Neural progenitor cell (in vitro differentiated cells): ENCODE data around the gene KIRREL3. TPM values are rescaled to one million over a fixed set of nuclear protein-coding genes. Genes with fewer than 3 reads are reported as not detected.

ENCODE experiments used
- DNase-seq: peaks from one replicate; pipeline ENCODE4 v3.0.0-alpha.2; 2016; ENCODE audit warnings: low spot score
- H2AFZ ChIP-seq: fragments of 200-600 bp; sonication (generic); replicated peaks from 2 replicates; pipeline ENCODE4 v1.6.1; 2016; ENCODE audit warnings: antibody characterized with exemption
- H3F3A ChIP-seq: fragments of 200-600 bp; sonication (generic); 2 replicates; pipeline ENCODE4 v1.6.1; 2016; ENCODE audit warnings: antibody characterized with exemption, low read depth
- H3K27ac ChIP-seq: fragments of 200-600 bp; sonication (generic); 2 replicates; pipeline ENCODE4 v1.5.1; 2016; ENCODE audit warnings: mild to moderate bottlenecking
- H3K27me3 ChIP-seq: fragments of 200-600 bp; sonication (generic); 2 replicates; pipeline ENCODE4 v1.6.1; 2016; ENCODE audit warnings: mild to moderate bottlenecking, moderate library complexity
- H3K36me3 ChIP-seq: fragments of 200-600 bp; sonication (generic); 2 replicates; pipeline ENCODE4 v1.5.1; 2016
- H3K4me1 ChIP-seq: fragments of 200-600 bp; sonication (generic); 2 replicates; pipeline ENCODE4 v1.6.1; 2016; ENCODE audit warnings: mixed run types
- H3K4me2 ChIP-seq: fragments of 200-600 bp; sonication (generic); 2 replicates; pipeline ENCODE4 v1.6.1; 2016
- H3K4me3 ChIP-seq: fragments of 200-600 bp; sonication (generic); 2 replicates; pipeline ENCODE4 v1.5.1; 2016
- H3K79me2 ChIP-seq: fragments of 200-600 bp; sonication (generic); 2 replicates; pipeline ENCODE4 v1.6.1; 2016; ENCODE audit warnings: low read depth
- H3K9ac ChIP-seq: fragments of 200-600 bp; sonication (generic); 2 replicates; pipeline ENCODE4 v1.6.1; 2016
- H3K9me3 ChIP-seq: fragments of 200-600 bp; sonication (generic); 2 replicates; pipeline ENCODE4 v1.5.1; 2016; ENCODE audit warnings: low read depth
- H4K20me1 ChIP-seq: fragments of 200-600 bp; sonication (generic); 2 replicates; pipeline ENCODE4 v1.6.1; 2016; ENCODE audit warnings: low read depth
- H3K27ac Mint-ChIP-seq: 3 replicates; pipeline ENCODE4 v1.8.0; 2021; ENCODE audit warnings: mixed read lengths
- H3K27me3 Mint-ChIP-seq: 2 replicates; pipeline ENCODE4 v1.8.0; 2022; ENCODE audit warnings: low read depth, mild to moderate bottlenecking, inconsistent platforms, moderate library complexity, mixed read lengths; ENCODE audit not compliant: insufficient read depth
- H3K36me3 Mint-ChIP-seq: 3 replicates; pipeline ENCODE4 v1.8.0; 2021; ENCODE audit warnings: mixed read lengths
- H3K4me1 Mint-ChIP-seq: 3 replicates; pipeline ENCODE4 v1.8.0; 2021; ENCODE audit warnings: mixed read lengths
- H3K4me3 Mint-ChIP-seq: 3 replicates; pipeline ENCODE4 v1.8.0; 2021; ENCODE audit warnings: mild to moderate bottlenecking, moderate library complexity, mixed read lengths
- H3K9me3 Mint-ChIP-seq: 3 replicates; pipeline ENCODE4 v1.8.0; 2020; ENCODE audit warnings: mixed read lengths
- CTCF ChIP-seq: fragments of 200-600 bp; sonication (generic); IDR thresholded peaks from 2 replicates; pipeline ENCODE4 v1.5.1; 2017; ENCODE audit warnings: antibody characterized with exemption, mild to moderate bottlenecking
- EZH2 ChIP-seq: fragments of 200-600 bp; sonication (generic); IDR thresholded peaks from 2 replicates; pipeline ENCODE4 v1.6.1; 2017; ENCODE audit warnings: antibody characterized with exemption, mild to moderate bottlenecking, moderate library complexity
- EZH2phosphoT487 ChIP-seq: fragments of 200-600 bp; sonication (generic); IDR thresholded peaks from 2 replicates; pipeline ENCODE4 v1.6.1; 2017; ENCODE audit warnings: antibody characterized with exemption
- total RNA-seq: library from RNA; depleted of rRNA; stranded (reverse); fragments of >200 nt; gene quantifications from 2 replicates; pipeline ENCODE4 v1.2.3, GENCODE V29; 2015; ENCODE audit warnings: low replicate concordance

KIRREL3 gene
- total RNA-seq, 1 donor from 2014 or later, result 1.1 TPM

- Histone ChIP-seq H3K4me3 (no peak overlapping the region), H4K20me1 (no peaks in the 10 kb centered on the region), H2AFZ (no peak overlapping the region), H3K4me1 (peaks cover 4% of the 10 kb centered on the region), H3K27me3 (peaks cover 9% of the 10 kb centered on the region), H3K27ac (no peak overlapping the region), H3F3A (peaks cover 7% of the 10 kb centered on the region), H3K4me2 (no peak overlapping the region), H3K36me3 (no peaks in the 10 kb centered on the region), H3K9me3 (no peaks in the 10 kb centered on the region), H3K9ac (no peak overlapping the region), H3K79me2 (no peaks in the 10 kb centered on the region)
- no peaks in the 10 kb centered on the region for H3K9me3 Mint-ChIP-seq
- H3K27me3 Mint-ChIP-seq, result peaks cover 2% of the 10 kb centered on the region
- no peak overlapping the region for H3K4me3 Mint-ChIP-seq
- peaks cover 10% of the 10 kb centered on the region for H3K4me1 Mint-ChIP-seq
- H3K27ac Mint-ChIP-seq, result no peak overlapping the region
- peaks cover 7% of the 10 kb centered on the region for H3K36me3 Mint-ChIP-seq
- no peak for TF ChIP-seq EZH2
- TF ChIP-seq CTCF, result no peak
- TF ChIP-seq EZH2phosphoT487, result no peak
- no peak for DNase-seq
These were observed 586.0 kb downstream of the KIRREL3 start for GRCh38 chr11:126414615-126415014.

GRCh38 chr11:126413843-126414405 lies 586.6 kb downstream of the KIRREL3 start:
- no peak overlapping the region for H3K27ac Mint-ChIP-seq
- Histone ChIP-seq H3K36me3 (no peaks in the 10 kb centered on the region), H3K9me3 (no peaks in the 10 kb centered on the region), H4K20me1 (no peaks in the 10 kb centered on the region), H3K4me3 (no peak overlapping the region), H3K4me2 (no peak overlapping the region), H2AFZ (no peak overlapping the region), H3K9ac (no peak overlapping the region), H3F3A (peaks cover 7% of the 10 kb centered on the region), H3K27ac (no peak overlapping the region), H3K4me1 (peaks cover 4% of the 10 kb centered on the region), H3K27me3 (peaks cover 9% of the 10 kb centered on the region), H3K79me2 (no peaks in the 10 kb centered on the region)
- no peak for TF ChIP-seq EZH2
- TF ChIP-seq EZH2phosphoT487, result no peak
- TF ChIP-seq CTCF, result no peak
- no peak overlapping the region for H3K4me3 Mint-ChIP-seq
- peaks cover 9% of the 10 kb centered on the region for H3K36me3 Mint-ChIP-seq
- DNase-seq, result no peak
- H3K27me3 Mint-ChIP-seq, result peaks cover 2% of the 10 kb centered on the region
- H3K4me1 Mint-ChIP-seq, result peaks cover 10% of the 10 kb centered on the region
- H3K9me3 Mint-ChIP-seq, result no peaks in the 10 kb centered on the region

GRCh38 chr11:126413426-126413825 lies 587.1 kb downstream of the KIRREL3 start:
- peaks cover 9% of the 10 kb centered on the region for H3K36me3 Mint-ChIP-seq
- no peaks in the 10 kb centered on the region for H3K9me3 Mint-ChIP-seq
- H3K36me3 ChIP-seq, result no peaks in the 10 kb centered on the region
- H3K79me2 ChIP-seq, result no peaks in the 10 kb centered on the region
- H3K27ac Mint-ChIP-seq, result no peak overlapping the region
- no peak overlapping the region for H3K4me3 Mint-ChIP-seq
- no peak for DNase-seq
- no peaks in the 10 kb centered on the region for H3K27me3 Mint-ChIP-seq
- H3K4me1 Mint-ChIP-seq, result peaks cover 10% of the 10 kb centered on the region
- peaks cover 9% of the 10 kb centered on the region for H3K27me3 ChIP-seq
- peaks cover 4% of the 10 kb centered on the region for H3K4me1 ChIP-seq
- no peak overlapping the region for H3K9ac ChIP-seq
- H4K20me1 ChIP-seq, result no peaks in the 10 kb centered on the region
- no peak overlapping the region for H3K4me3 ChIP-seq
- no peak overlapping the region for H3K27ac ChIP-seq
- H3K4me2 ChIP-seq, result no peak overlapping the region
- no peaks in the 10 kb centered on the region for H3K9me3 ChIP-seq
- TF ChIP-seq EZH2phosphoT487, result no peak
- no peak for TF ChIP-seq EZH2
- TF ChIP-seq CTCF, result no peak
- H3F3A ChIP-seq, result peaks cover 7% of the 10 kb centered on the region
- H2AFZ ChIP-seq, result no peak overlapping the region
